ENCODE data around the gene INPP5J.

INPP5J gene

GRCh38 chr22:31083377-31083768 is 39.4 kb upstream of the INPP5J start:
- Histone ChIP-seq H3K27ac (ENCODE audit: low read depth, low read length) (peak overlapping the region; percentile 76; the same call in 1 of the 2 replicates), H3K4me1 (ENCODE audit: control insufficient read depth, low read length) (peaks cover 50% of the 10 kb centered on the region), H3K4me3 (ENCODE audit: low read length) (peak overlapping the region; percentile 86)

GRCh38 chr22:31083923-31084810 is 38.6 kb upstream of the INPP5J start:
- Histone ChIP-seq H4K20me1 (ENCODE audit: control insufficient read depth, insufficient read depth, low read depth, low read length) (no peaks in the 10 kb centered on the region), H3K27me3 (ENCODE audit: control insufficient read depth, low read length) (no peaks in the 10 kb centered on the region), H3K79me2 (ENCODE audit: control insufficient read depth, low read length) (peaks cover 19% of the 10 kb centered on the region), H3K9me2 (replicated peaks; ENCODE audit: control insufficient read depth, low read length) (no peaks in the 10 kb centered on the region), H3K36me3 (ENCODE audit: control insufficient read depth, low read length) (0 out of 2 replicates have a peak, but pooled peaks cover 3% of the 10 kb centered on the region), H3K4me2 (ENCODE audit: low read length) (peak overlapping the region; percentile 89), H3F3A (ENCODE audit: control insufficient read depth, insufficient read depth) (0 out of 2 replicates have a peak, but pooled peaks cover 4% of the 10 kb centered on the region), H3K27ac (ENCODE audit: low read depth, low read length) (peak overlapping the region; percentile 76), H3K4me1 (ENCODE audit: control insufficient read depth, low read length) (peaks cover 51% of the 10 kb centered on the region), H3K9me3 (ENCODE audit: control insufficient read depth, insufficient read depth, low read length) (no peaks in the 10 kb centered on the region), H3K4me3 (ENCODE audit: low read length) (peak overlapping the region; percentile 86)
- TF ChIP-seq EZH2phosphoT487 (IDR thresholded peaks at IDR 0.05; ENCODE audit: borderline replicate concordance, low read length) (no peak), CTCF (IDR thresholded peaks at IDR 0.05; ENCODE audit: low read depth, low read length, poor library complexity, severe bottlenecking) (no peak)

More at GRCh38 chr22:31083377-31083768, 39.4 kb upstream of the INPP5J start:
- H3K4me2 ChIP-seq (ENCODE audit: low read length): peak overlapping the region; percentile 89
- no peak for TF ChIP-seq EZH2phosphoT487 (IDR thresholded peaks at IDR 0.05; ENCODE audit: borderline replicate concordance, low read length)
- no peak for TF ChIP-seq CTCF (IDR thresholded peaks at IDR 0.05; ENCODE audit: low read depth, low read length, poor library complexity, severe bottlenecking)
- 0 out of 2 replicates have a peak, but pooled peaks cover 4% of the 10 kb centered on the region for H3F3A ChIP-seq (ENCODE audit: control insufficient read depth, insufficient read depth)
- 0 out of 2 replicates have a peak, but pooled peaks cover 3% of the 10 kb centered on the region for H3K36me3 ChIP-seq (ENCODE audit: control insufficient read depth, low read length)
- no peaks in the 10 kb centered on the region for H3K9me3 ChIP-seq (ENCODE audit: control insufficient read depth, insufficient read depth, low read length)
- H4K20me1 ChIP-seq (ENCODE audit: control insufficient read depth, insufficient read depth, low read depth, low read length): no peaks in the 10 kb centered on the region
- H3K79me2 ChIP-seq (ENCODE audit: control insufficient read depth, low read length): peaks cover 19% of the 10 kb centered on the region
- no peaks in the 10 kb centered on the region for H3K9me2 ChIP-seq (replicated peaks; ENCODE audit: control insufficient read depth, low read length)
- H3K27me3 ChIP-seq (ENCODE audit: control insufficient read depth, low read length): no peaks in the 10 kb centered on the region

- H3K4me1 ChIP-seq (ENCODE audit: control insufficient read depth, low read length): peaks cover 53% of the 10 kb centered on the region
- H3K9me3 ChIP-seq (ENCODE audit: control insufficient read depth, insufficient read depth, low read length): no peaks in the 10 kb centered on the region
- H3K4me2 ChIP-seq (ENCODE audit: low read length): peak overlapping the region; percentile 89
- 0 out of 2 replicates have a peak, but pooled peaks cover 4% of the 10 kb centered on the region for H3F3A ChIP-seq (ENCODE audit: control insufficient read depth, insufficient read depth)
- H3K27ac ChIP-seq (ENCODE audit: low read depth, low read length): peak overlapping the region; percentile 76
- TF ChIP-seq EZH2phosphoT487 (IDR thresholded peaks at IDR 0.05; ENCODE audit: borderline replicate concordance, low read length): no peak
- peak; percentile 93 for TF ChIP-seq CTCF (IDR thresholded peaks at IDR 0.05; ENCODE audit: low read depth, low read length, poor library complexity, severe bottlenecking)
- H3K9me2 ChIP-seq (replicated peaks; ENCODE audit: control insufficient read depth, low read length): no peaks in the 10 kb centered on the region
- 0 out of 2 replicates have a peak, but pooled peaks cover 3% of the 10 kb centered on the region for H3K36me3 ChIP-seq (ENCODE audit: control insufficient read depth, low read length)
- no peaks in the 10 kb centered on the region for H4K20me1 ChIP-seq (ENCODE audit: control insufficient read depth, insufficient read depth, low read depth, low read length)
- peaks cover 19% of the 10 kb centered on the region for H3K79me2 ChIP-seq (ENCODE audit: control insufficient read depth, low read length)
- no peaks in the 10 kb centered on the region for H3K27me3 ChIP-seq (ENCODE audit: control insufficient read depth, low read length)
- peak overlapping the region; percentile 86 for H3K4me3 ChIP-seq (ENCODE audit: low read length)
Observed at GRCh38 chr22:31084811-31085492, 37.8 kb upstream of the INPP5J start.
